HT-29 (cell line): ENCODE measurements around the gene CCDC57. TPM values are rescaled to one million over a fixed set of nuclear protein-coding genes. Genes with fewer than 3 reads are reported as not detected.

ENCODE experiments used
- DNase-seq: peaks from one replicate; pipeline ENCODE4 v3.0.0-alpha.2; 2015; ENCODE audit warnings: low spot score
- total RNA-seq: library from RNA; depleted of rRNA; stranded (reverse); fragments of >200 nt; shearing (Covaris generic); gene quantifications from 2 replicates; pipeline ENCODE4 v1.2.3, GENCODE V29; 2014

Gene CCDC57
- total RNA-seq, 1 experiment from 2014 or later = 47.6 TPM

DNA sequence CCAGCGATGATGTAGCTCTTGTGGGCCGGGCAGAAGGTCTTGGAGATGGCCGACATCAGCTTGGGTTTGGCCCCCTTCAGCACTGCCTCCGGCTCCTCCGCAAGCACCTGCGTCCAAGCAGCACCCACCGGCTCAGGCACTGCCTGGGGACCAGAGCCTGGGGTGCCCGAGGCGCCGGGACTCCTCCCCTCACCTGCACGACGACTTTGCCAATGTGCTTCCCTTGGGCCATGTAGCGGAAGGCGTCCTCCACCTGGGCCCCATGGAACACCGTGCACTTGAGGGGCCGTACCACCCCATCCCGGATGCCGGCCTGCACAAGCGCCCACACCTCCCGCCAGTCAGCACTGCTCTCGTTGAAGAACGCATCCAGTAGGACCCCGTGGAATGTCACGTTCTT lies 129.6 kb downstream of the CCDC57 start:
- no peak for DNase-seq

DNA sequence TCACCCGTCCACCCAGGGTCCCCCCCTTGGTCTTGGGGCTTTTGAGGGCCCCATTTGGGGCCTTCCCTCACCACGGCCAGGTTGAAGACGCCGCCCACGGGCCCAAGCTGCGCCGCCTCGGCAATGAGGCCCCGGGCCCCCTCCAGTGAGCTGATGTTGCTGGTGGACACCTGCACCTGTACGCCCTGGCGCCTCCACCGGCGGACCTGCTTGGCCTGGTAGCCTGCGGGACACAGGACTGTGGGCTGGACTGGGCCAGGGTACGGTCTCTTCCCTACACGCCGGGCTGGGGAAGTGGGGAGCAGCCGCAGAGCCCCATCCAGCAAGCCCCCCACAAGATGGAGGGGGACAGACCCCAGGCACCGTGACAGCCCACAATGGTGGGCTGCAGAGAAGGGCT lies 130.2 kb downstream of the CCDC57 start:
- no peak for DNase-seq

DNA sequence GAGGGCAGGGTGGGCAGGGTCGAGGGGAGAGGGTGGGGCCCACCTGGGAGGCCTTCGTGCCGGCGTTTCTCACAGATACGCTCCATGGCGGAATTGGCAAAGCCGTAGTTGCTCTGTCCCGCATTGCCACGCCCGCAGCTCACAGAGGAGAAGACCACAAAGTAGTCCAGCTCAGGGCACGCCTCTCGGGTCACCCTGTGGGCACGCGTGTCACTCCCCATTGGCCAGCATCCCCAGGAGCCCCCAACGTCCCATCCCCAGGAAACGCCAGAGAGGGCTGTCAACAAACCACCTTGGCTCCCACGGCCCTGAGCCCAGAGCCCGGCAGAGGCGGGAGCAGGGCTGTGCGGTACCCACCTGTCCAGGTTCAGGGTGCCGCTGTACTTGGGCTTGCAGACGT lies 130.7 kb downstream of the CCDC57 start:
- no peak for DNase-seq

DNA sequence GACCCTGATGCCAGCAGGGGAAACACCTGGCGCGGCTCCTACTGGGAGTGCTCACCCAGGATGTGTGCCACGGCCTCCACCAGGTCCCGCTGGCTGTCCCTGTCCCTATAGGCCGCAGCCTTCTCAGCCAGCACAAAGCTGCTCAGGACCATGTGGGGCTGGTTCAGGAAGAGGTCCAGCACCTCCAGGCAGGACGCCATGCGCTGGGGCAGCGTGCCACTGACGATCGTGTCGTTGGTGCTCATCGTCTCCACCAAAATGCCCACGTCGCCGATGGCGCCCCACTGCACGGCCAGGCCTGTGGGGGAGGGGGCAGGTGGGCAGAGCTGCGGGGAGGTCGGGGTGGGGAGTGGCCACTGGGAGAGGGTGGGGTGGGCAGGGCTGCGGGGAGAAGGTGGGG lies 131.1 kb downstream of the CCDC57 start:
- no peak for DNase-seq

DNA sequence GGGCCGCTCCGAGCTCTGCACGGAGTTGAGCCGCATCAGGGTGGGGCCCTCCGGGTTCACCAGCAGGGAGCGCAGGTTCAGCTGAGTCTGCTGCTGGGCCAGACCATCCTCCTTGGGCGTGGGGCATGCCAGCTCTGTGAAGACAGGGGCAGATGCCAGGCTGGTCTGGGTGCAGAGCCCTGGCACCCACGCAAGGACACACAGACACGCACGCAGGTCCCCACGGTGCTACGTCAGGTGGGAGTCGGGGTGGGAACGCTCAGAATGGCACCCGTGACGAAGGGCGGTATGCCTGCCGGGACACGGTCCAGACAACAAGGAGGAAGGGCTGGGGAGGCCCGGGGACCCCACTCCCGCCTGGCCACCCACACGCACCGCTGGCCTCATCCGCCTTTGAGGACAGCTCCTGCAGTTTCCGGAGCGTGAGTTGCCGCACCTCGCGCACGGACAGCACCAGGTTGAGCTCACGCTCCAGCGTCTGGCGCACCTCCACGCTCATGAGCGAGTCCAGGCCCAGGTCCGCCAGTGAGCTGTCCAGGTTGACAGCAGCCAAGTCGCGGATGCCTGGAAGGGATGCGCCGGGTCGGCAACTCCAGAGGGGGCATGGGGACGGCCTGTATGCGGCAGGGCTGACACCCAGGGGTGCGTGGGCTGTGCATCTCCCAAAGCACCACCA lies 131.7 kb downstream of the CCDC57 start:
- no peak for DNase-seq

DNA sequence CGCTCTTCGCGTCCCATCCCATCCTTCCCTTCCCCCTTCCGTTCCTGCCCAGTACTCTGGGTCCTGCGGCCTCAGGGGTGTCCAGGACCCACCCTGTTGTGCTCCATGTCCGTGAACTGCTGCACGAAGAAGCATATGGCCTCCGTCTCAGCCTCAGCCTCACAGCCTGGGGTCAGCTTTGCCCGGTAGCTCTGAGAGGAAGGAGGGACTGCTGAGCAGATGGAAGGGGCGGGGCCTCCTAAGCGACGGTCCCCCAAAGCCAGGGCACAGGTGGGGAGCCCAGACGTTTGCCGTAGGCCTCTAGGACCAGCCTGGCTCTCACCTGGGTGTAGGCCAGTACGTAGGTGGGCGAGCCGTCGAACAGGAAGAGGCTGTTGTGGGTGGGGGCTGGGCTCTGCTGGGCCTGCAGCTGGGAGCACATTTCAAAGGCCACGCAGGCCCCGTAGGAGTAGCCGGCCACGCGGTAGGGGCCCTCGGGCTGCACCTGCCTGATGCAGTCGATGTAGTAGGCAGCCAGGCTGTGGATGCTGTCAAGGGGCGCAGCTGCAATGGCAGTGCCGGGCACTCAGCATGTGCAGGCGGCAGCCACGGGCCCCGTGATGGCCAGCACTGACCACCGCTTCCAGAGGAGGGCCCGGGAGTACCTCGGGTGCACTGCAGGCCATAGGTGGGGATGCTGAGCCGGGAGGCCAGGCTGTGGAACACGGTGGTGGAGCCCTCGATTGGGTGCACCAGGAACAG lies 132.4 kb downstream of the CCDC57 start:
- no peak for DNase-seq

DNA sequence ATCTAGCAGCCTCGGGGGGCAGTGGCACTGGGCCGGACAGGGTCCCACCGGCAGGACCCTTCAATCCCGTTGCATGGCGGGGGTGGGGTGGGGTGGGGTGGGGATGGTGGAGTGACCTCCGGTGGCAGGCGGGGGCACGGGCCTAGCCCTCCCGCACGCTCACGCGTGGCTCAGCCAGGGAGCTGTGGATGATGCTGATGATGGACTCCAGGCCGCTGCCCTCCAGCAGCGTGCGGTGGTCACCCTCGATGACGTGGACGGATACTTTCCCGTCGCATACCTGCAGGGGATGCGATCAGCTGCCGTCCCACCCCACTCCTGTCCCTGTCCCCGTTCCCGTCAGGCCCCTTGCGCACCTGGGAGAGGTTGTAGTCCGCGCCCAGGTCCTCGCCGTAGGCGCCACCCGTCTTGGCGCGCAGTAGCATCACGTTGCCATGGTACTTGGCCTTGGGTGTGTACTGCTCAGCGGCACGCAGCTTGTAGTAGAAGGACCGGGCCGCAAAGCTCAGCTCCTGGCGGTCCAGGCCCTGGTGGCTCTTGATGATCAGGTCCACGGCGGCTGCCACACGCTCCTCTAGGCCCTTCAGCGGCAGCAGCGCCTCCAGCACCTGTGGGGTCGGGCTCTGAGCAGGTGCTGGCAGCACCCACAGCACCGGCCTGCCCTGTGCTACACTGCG lies 133.5 kb downstream of the CCDC57 start:
- DNase-seq = no peak

DNA sequence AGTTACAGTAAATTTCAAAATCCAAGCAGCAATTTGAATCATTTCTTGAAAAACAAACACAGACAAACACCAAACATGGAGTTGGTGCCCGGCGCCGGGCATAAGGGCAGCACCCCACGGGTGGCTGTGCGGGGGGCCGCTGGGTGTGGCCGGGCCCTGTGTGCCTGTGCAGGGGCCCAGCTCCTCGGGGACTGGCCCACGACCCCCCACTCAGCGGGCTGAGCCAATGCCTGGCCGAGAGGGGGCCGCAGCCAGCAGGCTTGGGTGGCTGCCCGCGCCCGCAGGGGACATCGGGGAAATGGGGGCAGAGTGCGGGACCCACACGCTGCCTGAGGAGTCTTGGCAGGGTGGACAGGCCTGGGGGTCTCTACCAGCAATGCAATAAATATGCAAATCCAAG lies 134.2 kb downstream of the CCDC57 start:
- no peak for DNase-seq

DNA sequence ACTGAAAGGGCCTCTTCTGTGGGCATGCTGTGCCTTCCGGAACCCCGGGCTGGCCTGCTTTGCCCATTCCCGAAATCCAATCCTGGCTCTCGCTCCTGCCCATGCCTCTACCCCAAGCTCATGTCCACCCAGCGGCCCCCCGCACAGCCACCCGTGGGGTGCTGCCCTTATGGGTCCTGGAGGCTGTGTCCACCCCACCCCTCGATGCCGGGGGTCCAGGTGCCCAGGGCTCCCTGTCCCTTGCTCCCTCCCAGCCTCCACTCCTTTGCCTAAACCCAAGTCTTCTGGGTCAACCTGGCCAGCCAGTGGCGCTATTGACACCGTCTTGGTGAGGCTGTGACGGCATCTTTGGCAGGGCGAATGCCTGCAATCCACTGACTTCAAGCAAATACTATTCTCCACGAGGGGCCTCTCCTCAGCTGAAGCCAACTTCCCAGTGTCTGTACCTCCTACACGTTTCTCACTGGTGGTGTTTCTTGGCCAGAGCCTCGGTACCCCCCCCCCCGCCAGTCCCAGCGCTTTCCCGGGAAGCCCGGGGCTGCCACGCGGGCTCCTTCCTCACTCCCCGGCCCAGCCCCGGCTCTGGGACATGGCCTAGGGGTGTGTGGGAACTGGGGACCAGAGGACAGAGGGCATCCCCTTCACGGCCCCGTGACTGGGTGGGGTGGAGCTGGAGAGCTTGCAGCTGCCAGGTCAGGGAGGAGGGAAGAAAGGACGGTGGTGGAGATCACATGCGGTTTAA lies 134.9 kb downstream of the CCDC57 start:
- no peak for DNase-seq

DNA sequence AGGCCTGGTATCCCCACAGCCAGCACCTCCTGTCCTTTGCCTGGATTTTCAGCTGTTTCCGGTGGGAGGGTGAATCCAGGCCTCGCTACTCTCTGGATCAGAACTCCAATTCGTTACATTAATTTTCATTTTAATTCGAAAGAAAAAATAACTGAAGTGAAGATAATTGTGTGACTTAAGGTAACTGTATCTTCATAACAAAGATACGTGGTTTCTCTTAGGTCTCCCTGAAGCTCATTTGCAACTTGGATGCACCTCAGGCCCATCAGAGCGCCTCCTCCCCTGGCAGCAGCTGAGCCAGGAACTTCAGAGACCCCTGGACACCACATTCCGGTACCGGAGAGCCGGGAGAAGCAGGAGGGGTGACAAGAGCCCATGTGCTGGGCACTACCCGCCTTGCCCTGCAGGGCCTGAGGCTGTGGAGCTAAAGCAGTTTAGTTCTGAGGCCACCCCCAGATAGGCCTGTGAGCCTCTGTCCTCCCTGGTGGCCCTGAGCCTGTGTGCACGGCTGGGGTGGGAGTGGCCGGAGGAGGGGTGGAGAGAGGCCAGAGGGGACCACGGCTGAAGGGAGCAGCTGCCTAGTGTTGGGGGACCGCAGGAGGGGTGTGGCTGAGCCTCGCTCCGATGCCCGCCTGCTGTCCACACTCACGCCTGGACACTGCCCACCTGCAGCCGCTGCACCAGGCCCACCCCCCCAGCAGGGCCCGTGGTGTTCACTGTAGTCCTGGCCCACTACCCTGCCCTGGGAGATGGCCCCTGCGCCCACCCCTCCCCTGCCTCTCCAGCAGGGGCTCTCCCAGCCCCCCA lies 135.7 kb downstream of the CCDC57 start:
- no peak for DNase-seq

DNA sequence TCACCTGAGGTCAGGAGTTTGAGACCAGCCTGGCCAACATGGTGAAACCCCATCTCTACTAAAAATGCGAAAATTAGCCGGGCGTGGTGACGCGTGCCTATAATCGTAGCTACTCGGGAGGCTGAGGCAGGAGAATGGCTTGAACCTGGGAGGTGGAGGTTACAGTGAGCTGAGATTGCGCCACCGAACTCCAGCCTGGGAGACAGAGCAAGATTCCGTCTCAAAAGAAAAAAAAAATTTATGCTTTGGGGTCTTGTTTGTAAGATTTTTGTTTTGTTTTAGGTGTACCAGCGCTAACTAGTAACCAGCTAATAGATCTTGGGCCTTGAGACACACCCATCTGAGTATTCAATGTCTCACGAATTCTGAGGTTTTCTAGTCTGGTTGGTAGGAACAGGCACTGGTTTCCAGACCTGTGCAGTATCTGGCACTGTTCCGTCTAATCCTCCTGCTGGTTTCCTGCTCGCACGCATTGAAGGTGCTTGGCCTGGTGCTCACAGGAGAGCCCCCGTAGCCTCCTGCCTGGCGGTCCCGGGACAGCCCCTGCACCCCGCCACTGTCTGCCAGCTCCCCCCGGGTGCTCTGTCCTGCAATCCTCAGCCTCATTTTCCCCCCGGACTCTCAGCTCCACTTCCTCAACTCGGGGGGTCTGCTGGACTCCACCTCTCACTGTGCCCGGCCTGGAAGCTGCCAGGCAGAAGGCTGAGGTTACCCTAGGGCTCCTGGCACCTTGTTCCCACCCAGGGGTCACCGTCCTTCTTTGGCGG lies 136.4 kb downstream of the CCDC57 start:
- DNase-seq = no peak

DNA sequence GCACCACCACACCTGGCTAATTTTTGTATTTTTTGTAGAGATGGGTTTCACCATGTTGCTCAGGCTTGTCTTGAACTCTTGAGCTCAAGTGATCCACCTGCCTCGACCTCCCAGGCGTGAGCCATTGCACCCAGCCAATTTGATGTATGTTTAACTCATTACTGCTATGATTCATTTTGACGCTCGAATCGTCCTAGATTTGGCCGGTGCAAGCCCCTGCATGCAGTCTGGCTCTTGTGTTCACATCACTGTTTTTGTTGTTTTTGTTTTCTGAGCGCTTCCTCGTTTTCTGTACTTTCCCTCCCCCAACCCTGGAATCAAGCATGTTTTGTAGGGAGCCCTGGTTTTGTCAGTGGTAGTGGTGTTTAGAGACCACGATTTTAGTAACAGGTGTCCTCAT lies 139.2 kb downstream of the CCDC57 start:
- no peak for DNase-seq

DNA sequence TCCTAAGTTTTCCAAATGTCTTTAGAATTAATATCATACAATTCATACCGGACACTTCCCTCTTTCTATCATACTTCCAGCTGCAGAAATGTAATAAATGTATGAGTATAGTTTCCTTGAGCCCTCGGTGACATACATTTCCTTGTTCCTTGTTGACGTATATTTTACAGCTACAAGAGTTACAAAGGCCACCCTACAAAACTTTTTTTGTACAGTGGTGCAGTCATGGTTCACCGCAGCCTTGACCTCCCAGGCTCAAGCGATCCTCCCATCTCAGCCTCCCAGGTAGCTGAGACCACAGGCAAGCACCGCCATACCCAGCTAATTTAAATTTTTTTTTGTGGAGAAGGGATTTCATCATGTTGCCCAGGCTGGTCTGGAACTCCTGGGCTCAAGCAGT lies 139.8 kb downstream of the CCDC57 start:
- DNase-seq = no peak

DNA sequence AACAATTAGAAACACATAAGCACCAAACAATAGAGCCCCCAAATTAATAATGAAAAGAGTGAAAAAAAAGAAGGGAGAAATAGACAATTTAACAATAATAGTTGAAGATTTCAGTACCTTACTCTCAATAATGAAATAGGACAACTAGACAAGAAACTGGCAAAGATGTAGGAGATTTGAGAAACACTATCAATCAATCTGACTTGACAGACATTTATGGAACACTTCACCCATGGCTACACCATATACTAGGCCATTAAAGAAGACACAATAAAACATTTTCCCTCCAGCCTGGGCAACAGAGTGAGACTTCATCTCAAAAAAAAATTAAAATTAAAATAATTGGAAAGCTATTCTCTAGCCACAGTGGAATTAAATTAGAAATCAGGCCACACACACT lies 142.0 kb downstream of the CCDC57 start:
- no peak for DNase-seq

DNA sequence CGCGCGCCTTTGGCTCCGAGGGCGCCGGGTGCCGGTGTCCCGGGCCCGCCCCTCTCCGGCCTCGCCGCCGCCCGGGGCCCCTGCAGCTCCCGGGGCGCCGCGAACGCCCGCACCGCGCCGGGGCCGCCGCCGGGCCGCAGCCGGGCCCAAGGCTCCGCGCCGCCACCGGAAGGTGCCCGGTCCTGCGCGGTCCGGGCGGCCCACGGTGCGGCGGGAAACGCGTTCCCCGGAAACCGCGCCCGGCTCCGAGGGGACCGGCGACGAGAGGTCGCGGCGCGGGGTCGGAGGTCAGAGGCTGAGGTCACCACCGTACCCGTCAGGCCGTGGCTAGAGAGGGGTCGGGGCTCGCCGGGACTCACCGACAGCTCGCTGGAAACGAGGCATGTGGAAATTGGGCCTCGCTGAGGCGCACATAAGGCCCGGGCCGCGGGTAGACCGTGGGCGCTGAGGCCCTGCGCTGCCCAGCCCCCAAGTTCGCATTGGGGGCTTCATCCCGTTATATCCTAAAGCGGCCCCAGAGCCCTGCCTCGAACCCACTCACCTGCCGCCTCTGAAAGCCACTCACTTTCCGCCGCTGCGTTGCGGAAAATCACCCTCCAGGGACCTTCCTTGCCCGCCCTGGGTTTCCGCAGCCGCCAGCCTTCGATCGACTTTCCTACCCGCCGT lies 146.9 kb downstream of the CCDC57 start, which contains the start of gene DUS1L:
DUS1L (minus strand) TSS at position 167 of the 666 bp plus-strand sequence. CDS start 745 bp downstream, outside the sequence.
- no peak for DNase-seq

DNA sequence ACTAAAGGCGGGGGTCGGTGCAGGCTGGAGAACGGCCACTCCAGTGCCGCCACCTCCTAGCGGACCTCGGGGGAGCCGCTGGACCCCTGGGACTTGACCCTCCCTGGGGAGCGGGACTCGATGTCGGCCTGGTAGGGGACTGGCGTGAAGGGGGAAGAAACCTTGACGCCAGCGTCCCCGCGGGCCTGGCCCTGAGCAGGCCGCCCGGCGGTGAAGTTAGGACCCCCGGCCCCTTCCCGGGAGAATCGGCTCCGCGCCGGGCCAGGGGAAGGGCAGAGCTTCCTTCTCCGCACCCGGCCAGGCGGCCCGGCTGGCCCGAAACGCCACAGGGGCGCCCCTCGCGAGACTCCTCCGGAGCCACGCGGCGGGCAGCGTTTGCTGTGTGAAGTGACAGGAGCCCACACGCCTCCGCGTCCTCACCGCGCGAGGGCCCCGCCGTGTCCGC lies 147.4 kb downstream of the CCDC57 start:
- no peak for DNase-seq

DNA sequence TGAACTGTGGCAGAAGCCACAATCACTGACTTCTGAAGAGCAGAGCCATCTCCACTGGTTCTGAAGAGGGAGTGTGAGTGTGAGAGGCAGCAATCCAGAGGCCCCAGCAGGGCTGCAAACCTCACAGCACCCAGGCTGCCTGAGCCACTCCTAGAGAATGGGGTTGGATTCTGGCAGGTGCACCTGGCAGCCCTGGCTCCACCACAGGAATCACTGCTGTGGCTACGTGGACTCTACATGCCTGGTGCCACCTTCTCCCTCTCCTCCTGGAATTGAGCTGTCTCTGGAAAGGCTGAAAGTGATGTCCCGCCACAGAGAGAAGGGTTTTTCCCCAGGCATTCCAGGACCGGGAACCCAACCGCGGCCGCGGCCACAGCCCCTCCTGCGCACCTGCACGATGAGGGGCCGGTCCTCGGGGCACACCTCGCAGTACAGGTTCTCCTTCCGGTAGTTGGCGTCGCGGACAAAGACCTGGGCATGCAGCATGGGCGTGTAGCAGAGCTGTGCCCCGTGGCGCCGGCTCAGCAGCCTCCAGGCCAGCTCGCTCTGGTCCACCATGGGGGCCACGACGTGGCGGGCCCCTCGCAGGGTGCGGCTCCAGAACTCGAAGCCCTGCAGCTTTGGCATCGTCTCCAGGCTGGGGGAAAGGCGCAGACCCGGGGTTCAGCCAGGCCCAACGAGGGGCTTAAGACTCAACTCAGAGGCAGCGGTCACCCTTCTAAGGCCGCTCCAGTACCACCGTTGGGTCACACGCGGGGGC lies 148.0 kb downstream of the CCDC57 start:
- DNase-seq = peak; percentile 58

DNA sequence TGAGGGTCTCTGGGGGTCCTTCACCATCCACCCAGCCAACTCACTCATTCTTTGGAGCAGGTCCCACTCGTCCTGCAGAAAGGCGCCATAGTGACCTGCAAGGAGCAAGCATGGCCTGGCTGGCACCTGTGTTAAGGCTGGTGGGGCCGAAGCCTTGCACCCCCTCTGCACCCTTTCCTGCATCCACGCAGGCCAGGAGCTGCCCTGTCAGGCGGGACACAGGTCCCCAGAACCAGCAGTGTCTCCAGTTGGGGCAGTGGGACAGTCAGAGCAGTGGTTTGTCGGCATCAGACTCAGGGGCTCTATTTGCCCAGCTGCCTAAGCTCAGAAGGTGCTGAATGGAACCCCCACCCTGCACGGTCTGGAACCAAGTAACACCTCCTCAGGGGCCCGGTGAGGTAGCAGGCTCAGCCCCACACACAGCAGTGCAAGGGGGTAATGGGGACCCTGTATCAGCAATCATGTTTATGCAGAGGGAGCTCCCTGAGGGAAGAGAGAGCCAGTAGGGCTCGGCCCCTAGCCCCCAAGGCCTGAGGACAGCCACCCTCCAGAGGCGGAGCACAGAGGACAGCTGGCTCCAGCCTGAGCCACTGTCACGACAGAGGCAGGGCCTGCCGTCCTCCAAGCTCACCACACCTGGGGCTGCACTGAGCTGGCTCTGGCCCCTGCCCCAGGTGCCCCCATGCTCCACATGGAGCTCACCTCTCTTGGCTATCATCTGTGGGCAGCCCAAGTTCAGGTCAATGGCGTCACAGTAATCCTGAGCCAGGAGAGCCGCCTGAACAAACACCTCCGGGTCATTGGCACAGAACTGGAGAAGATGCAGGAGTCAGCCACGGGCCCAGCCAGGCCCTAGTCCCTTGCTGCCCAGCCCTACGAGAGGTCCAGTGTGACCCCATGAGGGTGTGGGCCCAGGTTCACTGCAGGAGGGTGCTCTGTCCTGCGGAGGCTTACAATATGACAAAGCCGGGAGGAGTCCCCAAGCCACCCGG lies 148.9 kb downstream of the CCDC57 start:
- DNase-seq = no peak
